GM18520 (cell line): ENCODE data around the gene TRIM4.

Experiments
- ATAC-seq: cut with Tn5 transposase; IDR thresholded peaks from one replicate; pipeline ENCODE4 v1.9.1; 2021; ENCODE audit not compliant: unreplicated experiment

Gene TRIM4

DNA sequence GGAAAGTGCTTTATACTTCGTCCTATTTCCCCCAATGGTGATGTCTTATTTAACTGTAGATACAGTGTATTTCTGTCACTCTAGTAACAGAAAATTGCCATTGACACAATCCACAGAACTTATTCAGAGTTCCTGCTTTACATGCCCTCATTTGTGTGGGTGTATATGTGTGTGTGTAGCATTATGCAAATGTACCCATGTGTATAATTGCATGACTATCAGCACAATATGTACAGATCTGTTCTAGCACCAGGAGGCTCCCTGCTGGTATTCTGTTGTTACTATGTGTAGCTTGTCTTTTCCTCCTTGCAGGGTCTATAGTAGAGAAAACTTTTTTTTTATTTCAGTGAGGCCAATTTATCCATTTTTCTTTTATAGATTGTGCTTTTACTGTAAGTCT lies 75.0 kb downstream of the TRIM4 start:
- ATAC-seq = no peak

DNA sequence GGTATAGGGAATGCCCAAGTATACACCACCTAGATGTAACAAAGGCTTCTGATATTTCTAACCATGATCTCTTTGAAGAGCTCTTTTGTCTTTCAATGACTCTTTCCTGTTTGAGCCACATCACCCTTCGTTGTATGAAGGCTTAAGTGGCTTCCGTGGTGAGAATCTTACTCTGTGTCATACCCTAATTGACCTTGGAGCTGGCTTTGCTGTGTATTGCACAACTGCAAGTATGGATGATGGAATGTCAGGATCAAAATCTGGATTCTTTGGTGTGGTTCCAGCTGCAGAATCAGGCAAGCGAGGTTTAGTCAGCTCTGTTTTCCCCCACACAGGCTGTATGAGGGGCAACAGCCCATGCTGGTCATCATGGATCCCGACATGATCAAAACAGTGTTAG lies 75.5 kb downstream of the TRIM4 start:
- no peak for ATAC-seq

GRCh38 chr7:99842926-99843325 lies 76.4 kb downstream of the TRIM4 start:
- ATAC-seq = no peak
